Dermis microvascular lymphatic vessel endothelial cell (primary cell): ENCODE data around the gene MYH9. TPM values are rescaled to one million over a fixed set of nuclear protein-coding genes. Genes with fewer than 3 reads are reported as not detected.
A peak's percentile ranks its signal among the peaks of the same experiment; 100 is the strongest.
"Not testable (repeated sequence)": the region's sequence is repeated elsewhere in the genome, so short reads cannot be mapped to it uniquely, and the experiment has no call there.

Source experiments
- DNase-seq, 2 donors: peaks; one replicate each; pipeline versions ENCODE4 v3.0.0 to v3.0.0-alpha.2; 2010; ENCODE audit warnings: low read depth in 2 of 2
- total RNA-seq: library from RNA; depleted of rRNA; stranded (reverse); fragments of >200 nt; gene quantifications from 2 replicates; pipeline ENCODE4 v1.2.1, GENCODE V29; 2014

Gene MYH9
- total RNA-seq, 1 donor from 2014 or later, result 455 TPM

DNA sequence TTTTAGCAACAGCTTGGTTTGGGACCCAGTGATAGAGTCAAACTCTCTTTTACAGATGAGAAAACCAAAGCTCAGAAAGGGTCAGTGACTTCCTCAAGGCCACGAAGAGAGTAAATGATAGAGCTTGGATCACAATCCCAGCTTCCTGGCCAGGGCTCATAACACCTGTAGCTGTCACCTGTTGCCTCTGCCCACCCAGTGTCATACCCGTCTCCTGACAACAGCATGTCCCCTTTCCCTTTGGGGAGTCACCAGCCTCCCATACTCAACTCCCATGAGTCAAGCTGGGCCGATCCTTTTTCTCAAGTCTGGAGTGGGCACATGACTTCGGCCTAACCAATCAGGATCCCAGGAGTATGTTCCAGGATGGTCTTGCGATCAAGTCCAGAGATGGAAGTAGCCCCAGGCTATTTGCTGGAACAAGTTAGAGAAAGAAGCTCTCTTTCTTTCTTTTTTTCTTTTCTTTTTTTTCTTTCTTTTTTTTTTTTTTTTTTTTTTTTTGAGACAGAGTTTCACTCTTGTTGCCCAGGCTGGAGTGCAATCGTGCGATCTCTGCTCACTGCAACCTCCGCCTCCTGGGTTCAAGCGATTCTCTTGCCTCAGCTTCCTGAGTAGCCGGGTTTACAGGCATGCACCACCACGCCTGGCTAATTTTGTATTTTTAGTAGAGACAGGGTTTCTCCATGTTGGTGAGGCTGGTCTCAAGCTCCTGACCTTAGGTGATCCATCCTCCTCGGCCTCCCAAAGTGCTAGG lies 27.8 kb upstream of the MYH9 start:
- no peak for DNase-seq

DNA sequence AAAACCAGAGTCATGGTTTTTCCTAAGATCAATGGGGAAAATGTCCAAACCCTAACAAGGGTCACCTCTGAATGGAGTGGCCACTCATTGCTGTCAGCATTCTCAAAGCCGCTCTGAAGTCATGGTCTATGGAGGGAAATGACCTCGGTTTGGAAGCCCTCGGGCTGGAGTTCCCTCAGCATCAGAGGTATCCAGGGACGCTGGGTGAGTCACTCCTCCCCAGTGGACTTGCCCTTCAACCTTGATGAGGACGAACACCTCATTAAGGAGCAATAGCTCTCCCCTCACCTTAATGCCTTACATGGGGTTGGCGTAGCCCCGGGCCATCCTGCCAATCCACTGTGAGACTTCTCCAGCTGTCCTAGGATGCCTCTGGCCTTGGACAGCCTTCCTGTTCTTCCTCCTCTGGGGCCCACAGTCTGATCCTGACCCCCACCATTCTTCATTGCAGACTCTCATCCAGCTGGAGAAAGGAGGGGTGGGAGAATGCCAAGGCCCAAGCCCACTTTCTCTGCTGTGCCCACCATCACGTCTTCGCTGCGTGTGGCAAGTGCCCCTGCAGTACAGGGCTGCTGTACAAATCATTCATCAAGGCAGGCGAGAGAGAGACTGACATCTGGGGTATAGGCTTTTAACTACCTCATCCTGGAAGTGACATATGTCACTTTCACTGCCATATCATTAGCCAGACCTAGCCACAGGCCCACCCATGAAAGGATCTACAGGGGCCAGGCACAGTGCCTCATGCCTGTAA lies 25.4 kb upstream of the MYH9 start:
- no peak for DNase-seq

GRCh38 chr22:36411589-36412258 lies 24.0 kb upstream of the MYH9 start:
- DNase-seq, result no peak

DNA sequence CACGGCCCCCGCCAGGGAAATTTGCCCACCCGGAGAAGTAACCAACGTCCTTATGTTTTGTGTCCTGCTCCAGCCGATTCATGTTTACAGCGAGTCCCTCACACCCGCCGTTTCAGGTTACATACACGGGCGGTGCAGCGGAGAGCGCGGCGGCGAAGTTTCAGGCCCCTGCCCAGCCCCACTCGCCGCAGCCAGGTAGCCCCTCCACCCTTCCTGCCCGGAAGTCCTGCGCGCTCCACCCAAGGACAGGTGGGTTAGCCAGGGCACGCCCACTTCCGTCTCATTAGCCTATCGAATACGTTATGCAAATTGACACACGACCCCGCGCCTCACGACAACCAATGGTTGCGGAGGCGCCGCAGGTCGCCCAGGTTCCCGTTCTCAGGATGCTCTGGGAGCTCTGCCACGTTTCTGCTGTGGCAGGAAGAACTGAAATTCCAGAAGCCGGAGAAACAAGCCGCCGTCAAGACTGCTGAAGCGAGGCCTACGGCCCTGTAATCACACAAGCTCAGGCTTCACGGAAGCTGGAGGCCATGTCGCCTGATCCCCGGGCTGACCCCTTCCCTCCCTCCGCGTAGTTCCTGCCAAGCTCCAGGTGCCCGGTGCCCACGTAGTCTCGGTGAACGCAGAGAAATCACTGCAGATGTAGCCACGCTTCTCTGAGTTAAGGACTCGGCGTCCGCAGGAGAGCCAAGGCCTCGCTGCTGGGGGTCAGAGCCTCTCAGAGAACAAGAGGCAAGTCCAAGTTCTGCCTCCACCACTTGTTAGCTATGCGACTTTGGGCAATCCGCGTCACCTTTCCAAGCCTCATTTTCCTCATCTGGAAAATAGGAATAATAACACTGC lies 22.4 kb upstream of the MYH9 start:
- DNase-seq, result peak in 1 of 2 donors; percentile 57

DNA sequence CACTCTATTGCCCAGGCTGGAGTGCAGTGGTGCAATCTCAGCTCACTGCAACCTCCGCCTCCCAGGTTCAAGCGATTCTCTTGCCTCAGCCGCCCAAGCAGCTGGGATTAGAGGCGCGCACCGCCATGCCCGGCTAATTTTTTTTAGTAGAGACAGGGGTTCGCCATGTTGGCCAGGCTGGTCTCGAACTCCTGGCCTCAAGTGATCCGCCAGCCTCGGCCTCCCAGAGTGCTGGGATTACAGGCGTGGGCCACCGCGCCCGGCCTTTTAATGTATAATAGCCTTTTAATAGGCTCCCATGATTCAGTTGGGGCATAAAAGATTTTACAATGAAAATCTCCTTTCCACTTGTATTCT lies 21.8 kb upstream of the MYH9 start:
- not testable (repeated sequence) for DNase-seq

DNA sequence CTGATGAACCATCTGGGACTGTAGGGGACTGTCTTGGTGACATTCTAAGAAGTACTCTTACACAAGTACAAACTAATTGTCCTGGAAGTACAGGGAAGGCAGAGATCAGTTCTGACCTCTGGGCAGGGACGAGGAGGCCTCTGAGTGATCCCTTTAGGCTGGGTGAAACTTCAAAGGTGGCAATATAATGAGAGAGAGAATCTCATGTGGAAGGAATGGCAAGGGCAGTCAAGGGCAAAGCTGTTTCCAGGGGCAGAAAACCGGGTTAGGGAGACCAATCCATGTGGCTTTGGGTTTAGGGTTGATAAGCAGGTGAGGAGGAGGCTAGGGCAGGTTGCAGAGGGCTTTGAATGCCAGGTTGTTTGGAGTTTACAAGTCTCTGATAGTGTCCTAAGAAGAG lies 21.3 kb upstream of the MYH9 start:
- DNase-seq, result no peak

- DNase-seq, result no peak
These were observed 19.0 kb upstream of the MYH9 start for GRCh38 chr22:36406721-36407120.

DNA sequence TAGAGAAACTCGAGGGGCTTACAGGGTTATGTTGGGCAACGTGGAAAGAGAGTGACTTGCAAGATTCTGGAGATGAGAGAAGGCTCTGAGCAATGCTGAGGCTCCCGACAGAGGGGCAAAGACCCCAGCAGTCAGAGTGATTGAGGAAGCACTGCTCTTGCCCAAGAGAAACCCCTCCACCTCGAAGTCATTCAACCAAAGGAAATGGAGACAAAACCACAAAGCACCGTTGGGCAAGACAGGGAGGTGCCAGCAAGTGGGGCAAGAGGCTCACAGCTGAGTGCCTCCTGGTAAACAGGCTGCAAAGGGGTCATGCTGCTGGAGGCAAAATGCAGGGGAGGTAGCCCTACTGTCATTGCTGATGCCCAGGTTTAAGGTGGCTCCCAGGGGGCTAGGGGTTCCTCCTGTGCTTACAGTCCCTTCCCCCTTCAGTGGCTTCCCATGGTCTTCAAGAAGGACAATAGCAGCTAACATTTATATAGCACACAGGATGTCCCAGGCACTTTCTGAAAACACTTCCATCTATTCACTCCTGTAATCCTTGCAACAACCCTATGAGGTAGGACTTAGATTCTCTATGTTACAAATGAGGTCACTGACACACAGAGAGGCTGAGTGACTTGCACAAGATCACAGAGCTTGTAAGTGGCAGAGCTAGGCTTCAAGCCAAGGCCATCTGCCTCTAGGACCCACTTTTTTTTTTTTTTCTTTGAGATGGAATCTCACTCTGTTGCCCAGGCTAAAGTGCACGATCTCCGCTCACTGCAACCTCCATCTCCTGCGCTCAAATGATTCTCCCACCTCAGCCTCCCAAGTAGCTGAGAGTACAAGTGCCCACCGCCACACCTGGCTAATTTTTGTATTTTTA lies 18.1 kb upstream of the MYH9 start:
- no peak for DNase-seq

GRCh38 chr22:36405221-36405661 lies 17.5 kb upstream of the MYH9 start:
- no peak for DNase-seq

DNA sequence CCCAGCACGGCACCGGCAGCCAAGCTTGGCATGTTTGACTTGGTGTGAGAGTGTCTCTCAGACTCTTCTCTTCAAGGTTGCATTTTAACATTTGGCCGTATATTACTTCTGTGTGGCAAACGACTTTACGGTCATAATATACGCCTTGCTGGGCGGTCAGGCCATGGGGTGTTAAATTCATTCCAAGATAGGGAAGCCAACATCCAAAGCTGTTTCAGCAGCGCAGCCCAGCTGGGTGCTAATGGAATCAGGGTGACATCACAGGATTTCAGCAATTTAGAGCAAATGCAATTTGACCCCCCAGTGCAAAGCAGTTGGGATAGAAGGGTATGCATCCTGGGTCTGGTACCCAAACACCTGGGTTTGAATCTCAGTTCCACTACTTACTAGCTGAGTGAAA lies 16.7 kb upstream of the MYH9 start:
- no peak for DNase-seq

DNA sequence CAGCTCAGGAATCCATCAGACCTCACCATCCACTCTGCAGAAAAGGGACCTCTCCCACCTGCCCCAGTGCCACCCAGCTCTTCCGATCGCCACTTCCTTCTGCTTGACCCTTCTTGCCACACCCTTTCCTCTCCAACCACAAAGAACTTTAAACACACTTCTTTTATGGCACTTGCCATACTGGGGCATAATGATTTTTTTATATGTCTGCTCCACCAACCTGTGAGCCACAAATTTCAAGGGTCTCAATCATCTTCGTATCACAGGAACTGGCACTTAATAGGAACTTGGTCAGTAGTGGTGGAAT lies 11.7 kb upstream of the MYH9 start:
- no peak for DNase-seq

- DNase-seq, result peak; percentile 86 to 93
These were observed 11.1 kb upstream of the MYH9 start for GRCh38 chr22:36398601-36399471.

DNA sequence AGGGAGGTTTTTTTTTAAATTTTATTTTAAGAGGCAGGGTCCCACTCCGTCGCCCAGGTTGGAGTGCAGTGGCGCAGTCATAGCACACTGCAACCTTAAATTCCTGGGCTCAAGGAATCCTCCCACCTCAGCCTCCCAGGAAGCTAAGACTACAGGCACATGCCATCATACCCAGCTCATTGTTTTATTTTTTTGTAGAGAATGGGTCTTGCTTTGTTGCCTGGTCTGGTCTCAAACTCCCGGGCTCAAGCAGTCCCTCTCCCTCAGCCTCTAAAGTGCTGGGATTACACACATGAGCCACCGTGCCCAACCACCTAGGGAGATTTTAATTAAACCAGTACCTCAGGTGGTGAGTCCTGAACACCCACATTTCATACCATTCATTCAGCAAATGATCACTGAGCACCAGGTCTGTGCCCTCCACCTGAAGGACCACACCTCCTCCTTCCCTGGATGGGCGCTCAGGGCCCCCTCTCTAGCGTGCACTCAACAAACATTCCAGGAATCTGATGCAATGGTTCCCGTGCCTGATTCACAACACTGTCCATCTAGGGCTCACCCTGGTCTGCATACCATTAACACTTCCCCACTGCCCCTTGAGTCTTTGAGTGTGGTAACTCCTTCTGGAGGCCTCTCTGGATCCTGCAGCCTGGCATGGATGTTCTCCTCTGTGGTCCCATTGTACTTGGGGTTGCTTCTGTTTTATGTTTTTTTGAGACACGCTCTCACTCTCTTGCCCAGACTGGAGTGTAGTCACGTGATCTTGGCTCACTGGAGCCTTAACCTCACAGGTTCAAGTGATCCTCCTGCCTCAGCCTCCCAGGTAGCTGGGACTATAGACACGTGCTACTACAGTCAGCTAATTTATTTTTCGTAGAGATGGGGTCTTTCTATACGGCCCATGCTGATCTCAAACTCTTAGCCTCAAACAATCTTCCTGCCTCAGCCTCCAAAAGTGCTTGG lies 9.6 kb upstream of the MYH9 start:
- DNase-seq, result no peak

DNA sequence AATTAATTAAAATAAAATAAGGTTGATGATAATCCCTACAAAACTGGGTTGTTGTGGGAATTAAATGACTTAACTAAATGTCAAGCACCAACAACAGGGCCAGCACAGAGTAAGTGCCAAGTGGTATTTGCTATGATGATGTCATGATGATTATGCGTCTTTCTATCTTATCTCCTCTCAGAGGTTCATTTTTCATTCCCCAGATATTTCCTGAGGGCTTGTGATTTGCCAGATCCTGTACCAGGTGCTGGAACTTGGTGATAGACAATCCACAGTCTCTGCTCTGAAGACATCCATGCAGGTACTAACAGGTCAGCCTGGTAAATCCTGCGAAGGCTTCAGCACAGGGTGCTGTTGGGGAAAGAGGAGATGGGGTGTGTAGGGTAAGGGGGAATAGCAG lies 8.1 kb upstream of the MYH9 start:
- DNase-seq, result peak in 1 of 2 donors; percentile 46

GRCh38 chr22:36395055-36395849 lies 7.5 kb upstream of the MYH9 start:
- no peak for DNase-seq

DNA sequence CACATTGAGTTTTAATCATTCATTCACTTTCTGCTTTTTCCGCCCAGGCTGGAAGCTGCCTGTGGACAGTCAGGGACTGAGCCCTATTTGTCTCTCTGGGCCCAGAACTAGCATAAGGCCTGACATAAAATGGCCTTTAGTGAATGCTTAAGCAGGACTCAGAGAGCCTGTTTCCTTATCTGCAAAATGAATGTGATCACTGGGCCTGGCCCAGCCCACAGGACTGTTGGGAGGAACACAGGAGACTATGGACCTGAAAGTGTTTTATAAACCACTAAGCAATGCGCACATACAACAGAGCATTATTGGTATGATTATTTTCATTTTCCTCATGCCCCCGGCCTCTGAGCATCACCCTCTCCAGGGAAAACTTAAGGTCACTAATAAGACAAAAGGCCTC lies 3.9 kb upstream of the MYH9 start:
- no peak for DNase-seq

GRCh38 chr22:36389122-36389521 lies 1.4 kb upstream of the MYH9 start:
- DNase-seq, result not testable (repeated sequence)

GRCh38 chr22:36387709-36387958 lies 133 bp downstream of the MYH9 start:
- no peak for DNase-seq
